Measurements from ENCODE around the gene DYRK2.

Gene DYRK2

GRCh38 chr12:67704071-67704470 is 55.5 kb downstream of the DYRK2 start:
- Histone ChIP-seq H3K27ac (ENCODE audit: low read depth, low read length) (no peak overlapping the region), H3K9me3 (ENCODE audit: insufficient read depth, low read depth, low read length) (no peaks in the 10 kb centered on the region), H3K9ac (ENCODE audit: low read depth, low read length) (no peak overlapping the region), H3K4me1 (ENCODE audit: insufficient read depth, low read length) (peaks cover 16% of the 10 kb centered on the region), H3K4me3 (ENCODE audit: low read length) (no peak overlapping the region), H3K36me3 (ENCODE audit: insufficient read depth, low read length) (no peaks in the 10 kb centered on the region), H3K27me3 (ENCODE audit: insufficient read depth, low read length) (no peaks in the 10 kb centered on the region)
- 93% methylated on average over 4 of the region's 4 CpGs for WGBS

- Histone ChIP-seq H3K27ac (ENCODE audit: low read depth, low read length) (no peak overlapping the region), H3K27me3 (ENCODE audit: insufficient read depth, low read length) (no peaks in the 10 kb centered on the region), H3K4me1 (ENCODE audit: insufficient read depth, low read length) (peaks cover 21% of the 10 kb centered on the region), H3K4me3 (ENCODE audit: low read length) (no peak overlapping the region), H3K9me3 (ENCODE audit: insufficient read depth, low read depth, low read length) (no peaks in the 10 kb centered on the region), H3K36me3 (ENCODE audit: insufficient read depth, low read length) (no peaks in the 10 kb centered on the region), H3K9ac (ENCODE audit: low read depth, low read length) (no peak overlapping the region)
- 76% methylated on average over 6 of the region's 6 CpGs for WGBS
Measured at GRCh38 chr12:67705394-67706370, 57.1 kb downstream of the DYRK2 start.

GRCh38 chr12:67709367-67709954 is 60.9 kb downstream of the DYRK2 start:
- Histone ChIP-seq H3K4me3 (ENCODE audit: low read length) (no peak overlapping the region), H3K9me3 (ENCODE audit: insufficient read depth, low read depth, low read length) (no peaks in the 10 kb centered on the region), H3K27ac (ENCODE audit: low read depth, low read length) (no peak overlapping the region), H3K4me1 (ENCODE audit: insufficient read depth, low read length) (peaks cover 22% of the 10 kb centered on the region), H3K9ac (ENCODE audit: low read depth, low read length) (no peak overlapping the region), H3K36me3 (ENCODE audit: insufficient read depth, low read length) (no peaks in the 10 kb centered on the region), H3K27me3 (ENCODE audit: insufficient read depth, low read length) (no peaks in the 10 kb centered on the region)
- WGBS, result 94% methylated on average over 4 of the region's 4 CpGs

GRCh38 chr12:67710582-67710981 is 62.0 kb downstream of the DYRK2 start:
- H3K4me3 ChIP-seq (ENCODE audit: low read length), result no peak overlapping the region
- no peak overlapping the region for H3K27ac ChIP-seq (ENCODE audit: low read depth, low read length)
- 65% methylated on average over 3 of the region's 3 CpGs for WGBS
- no peaks in the 10 kb centered on the region for H3K36me3 ChIP-seq (ENCODE audit: insufficient read depth, low read length)
- H3K27me3 ChIP-seq (ENCODE audit: insufficient read depth, low read length), result no peaks in the 10 kb centered on the region
- peaks cover 18% of the 10 kb centered on the region for H3K4me1 ChIP-seq (ENCODE audit: insufficient read depth, low read length)
- no peaks in the 10 kb centered on the region for H3K9me3 ChIP-seq (ENCODE audit: insufficient read depth, low read depth, low read length)
- no peak overlapping the region for H3K9ac ChIP-seq (ENCODE audit: low read depth, low read length)

- Histone ChIP-seq H3K9me3 (ENCODE audit: insufficient read depth, low read depth, low read length) (no peaks in the 10 kb centered on the region), H3K9ac (ENCODE audit: low read depth, low read length) (no peak overlapping the region), H3K36me3 (ENCODE audit: insufficient read depth, low read length) (no peaks in the 10 kb centered on the region), H3K4me3 (ENCODE audit: low read length) (no peak overlapping the region), H3K27ac (ENCODE audit: low read depth, low read length) (no peak overlapping the region), H3K27me3 (ENCODE audit: insufficient read depth, low read length) (no peaks in the 10 kb centered on the region), H3K4me1 (ENCODE audit: insufficient read depth, low read length) (peaks cover 8% of the 10 kb centered on the region; the same call in 1 of the 2 replicates)
- 94% methylated on average over 1 of the region's 1 CpG for WGBS
Measured at GRCh38 chr12:67712011-67712410, 63.5 kb downstream of the DYRK2 start.

- no peaks in the 10 kb centered on the region for H3K36me3 ChIP-seq (ENCODE audit: insufficient read depth, low read length)
- no peaks in the 10 kb centered on the region for H3K9me3 ChIP-seq (ENCODE audit: insufficient read depth, low read depth, low read length)
- no peaks in the 10 kb centered on the region for H3K27me3 ChIP-seq (ENCODE audit: insufficient read depth, low read length)
- H3K9ac ChIP-seq (ENCODE audit: low read depth, low read length), result no peak overlapping the region
- WGBS, result 79% methylated on average over 1 of the region's 1 CpG
- no peak overlapping the region for H3K4me3 ChIP-seq (ENCODE audit: low read length)
- no peak overlapping the region for H3K27ac ChIP-seq (ENCODE audit: low read depth, low read length)
- peaks cover 8% of the 10 kb centered on the region; the same call in 1 of the 2 replicates for H3K4me1 ChIP-seq (ENCODE audit: insufficient read depth, low read length)
Measured at GRCh38 chr12:67714648-67715047, 66.1 kb downstream of the DYRK2 start.
